GM21723 (cell line): ENCODE results near the gene TMEM86A.

Source experiments
- ATAC-seq: cut with Tn5 transposase; IDR thresholded peaks from one replicate; pipeline ENCODE4 v1.9.1; 2021; ENCODE audit warnings: mild to moderate bottlenecking, moderate library complexity; ENCODE audit not compliant: unreplicated experiment

The TMEM86A gene

GRCh38 chr11:18722293-18722637 is 23.7 kb downstream of the TMEM86A start:
- ATAC-seq = peak; percentile 2

DNA sequence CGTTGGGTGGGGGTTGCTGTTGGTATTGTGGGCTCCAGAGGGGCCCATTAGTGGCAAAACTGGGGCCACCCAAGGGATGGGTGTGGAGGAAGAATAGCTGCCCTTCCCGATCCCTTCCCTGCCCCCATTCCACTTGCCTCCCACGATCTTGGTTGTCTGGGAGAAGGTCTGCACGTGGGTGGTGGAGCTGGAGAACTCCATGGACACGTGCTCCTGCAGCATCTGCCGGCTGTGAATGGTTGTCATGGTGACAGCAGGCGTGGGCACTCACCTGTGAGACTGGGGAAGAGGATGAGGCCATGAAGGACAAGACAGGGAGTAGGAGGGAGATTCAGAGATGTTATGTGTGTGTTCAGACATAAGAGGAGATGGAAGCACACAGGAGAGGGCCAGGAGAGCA is 25.4 kb downstream of the TMEM86A start:
- no peak for ATAC-seq

GRCh38 chr11:18726040-18726439 is 27.5 kb downstream of the TMEM86A start, which contains the start of gene IGSF22:
Gene IGSF22 (minus strand): TSS chr11:18726188. CDS start chr11:18724236, 1,952 bp downstream.
- ATAC-seq = no peak

GRCh38 chr11:18727479-18728236 is 29.1 kb downstream of the TMEM86A start:
- ATAC-seq = no peak

DNA sequence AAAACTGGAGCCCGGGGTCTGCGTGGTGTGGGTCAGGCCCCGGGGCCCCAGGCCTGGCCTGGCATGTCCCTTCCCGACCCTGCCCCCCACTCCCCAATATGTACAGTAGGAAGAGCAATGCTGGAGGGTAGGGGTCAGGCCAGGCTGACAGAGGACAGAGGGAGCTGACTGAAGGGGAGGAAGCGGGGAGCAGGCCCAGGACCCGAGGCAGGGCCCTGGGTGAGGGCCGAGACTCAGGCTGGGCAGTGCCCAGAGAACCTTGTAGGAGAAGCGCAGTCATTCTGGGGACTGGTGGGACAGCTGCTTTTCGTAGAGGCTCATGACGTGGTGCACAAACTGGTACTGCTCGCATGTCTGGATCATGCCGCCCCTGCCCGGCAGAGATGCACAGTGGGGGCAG is 30.1 kb downstream of the TMEM86A start:
- ATAC-seq = no peak

- no peak for ATAC-seq
Measured at GRCh38 chr11:18729426-18729825, 30.8 kb downstream of the TMEM86A start.

DNA sequence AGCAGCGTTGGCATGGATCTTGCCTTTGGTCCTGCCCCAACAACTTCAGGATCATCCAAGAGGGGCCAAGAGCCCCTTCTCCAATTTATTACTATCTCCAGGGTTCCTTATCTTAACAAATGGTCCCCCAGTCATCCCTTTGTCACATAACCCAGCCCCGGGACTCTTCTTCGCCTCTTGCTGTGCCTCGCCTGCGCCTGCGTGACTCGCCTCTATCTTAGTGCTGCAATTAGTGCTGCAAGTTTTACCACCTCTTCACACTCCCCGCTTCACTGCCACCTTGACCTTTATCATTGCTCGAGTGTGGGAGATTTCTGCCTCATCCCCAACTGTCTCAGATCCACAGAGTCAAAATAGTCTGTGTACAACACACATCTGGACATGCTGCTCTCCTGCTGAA is 31.4 kb downstream of the TMEM86A start:
- no peak for ATAC-seq

- peak; percentile 23 for ATAC-seq
Measured at GRCh38 chr11:18731441-18731840, 32.9 kb downstream of the TMEM86A start.

- peak; percentile 62 for ATAC-seq
Measured at GRCh38 chr11:18731949-18732821, 33.6 kb downstream of the TMEM86A start.

DNA sequence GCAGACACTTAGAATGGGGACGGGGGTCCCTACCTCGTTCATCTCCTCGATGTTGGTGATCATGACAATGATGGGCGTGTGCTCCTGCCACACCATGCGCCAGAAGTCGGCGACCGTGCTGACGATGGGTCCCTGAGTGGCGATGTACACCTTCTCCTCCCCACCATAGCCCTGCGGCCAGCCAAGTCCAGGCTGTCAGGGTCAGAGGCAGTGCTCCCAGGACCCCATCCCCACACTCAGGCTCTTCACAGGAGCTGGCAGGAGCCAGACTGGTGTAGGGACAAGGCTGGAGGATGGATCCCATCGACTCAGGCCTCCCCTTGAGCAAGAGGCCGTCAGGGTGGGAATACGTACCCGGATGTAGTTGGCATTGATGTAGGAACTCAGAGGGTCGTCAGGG is 34.6 kb downstream of the TMEM86A start:
- no peak for ATAC-seq

DNA sequence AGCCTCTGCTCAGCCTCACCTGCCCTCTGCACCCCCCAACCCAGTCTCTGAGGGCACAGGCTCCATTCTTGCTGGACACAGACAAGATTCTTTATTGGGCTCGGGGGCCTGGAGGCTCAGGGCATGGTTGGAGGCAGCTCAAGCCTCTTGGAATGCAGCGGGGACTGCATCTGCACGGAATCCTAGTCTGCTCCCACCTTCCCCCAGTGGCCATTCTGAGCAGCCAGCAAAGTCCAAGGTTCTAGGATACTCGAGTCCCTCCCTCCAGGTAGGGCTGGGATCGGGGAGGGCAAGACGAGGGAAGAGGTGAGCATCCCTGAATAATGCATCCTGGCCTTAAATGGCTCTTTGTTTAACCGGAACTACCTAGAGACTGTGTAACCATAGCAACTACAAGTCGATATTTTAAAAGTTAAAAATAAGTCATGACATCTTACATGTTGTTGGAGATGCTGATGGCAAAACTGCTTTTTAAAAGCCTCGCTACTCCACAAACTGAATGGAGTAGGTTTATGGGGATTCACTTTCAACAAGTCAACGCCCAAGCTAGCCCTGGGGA is 38.1 kb downstream of the TMEM86A start:
- ATAC-seq = no peak

GRCh38 chr11:18737642-18738041 is 39.1 kb downstream of the TMEM86A start:
- ATAC-seq = no peak

DNA sequence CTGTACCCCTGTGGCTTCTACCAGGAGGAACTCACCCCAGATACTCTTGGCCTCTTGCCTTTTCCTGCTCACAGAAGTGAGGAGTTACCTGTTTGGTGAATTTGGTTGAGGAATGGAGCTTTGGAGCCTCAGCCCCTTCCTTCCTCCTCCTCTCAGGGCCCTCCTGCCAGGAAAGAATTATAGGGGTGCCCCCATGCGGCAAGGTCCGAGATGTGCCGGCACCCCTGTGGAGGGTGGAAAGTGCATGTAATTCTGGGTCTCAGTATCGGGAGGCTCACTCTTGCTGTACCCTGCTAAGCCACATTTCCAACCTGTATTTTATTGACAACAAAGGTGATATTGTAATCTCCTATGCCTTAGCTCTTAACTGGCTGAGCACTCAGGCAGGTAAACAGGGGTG is 41.1 kb downstream of the TMEM86A start:
- no peak for ATAC-seq

DNA sequence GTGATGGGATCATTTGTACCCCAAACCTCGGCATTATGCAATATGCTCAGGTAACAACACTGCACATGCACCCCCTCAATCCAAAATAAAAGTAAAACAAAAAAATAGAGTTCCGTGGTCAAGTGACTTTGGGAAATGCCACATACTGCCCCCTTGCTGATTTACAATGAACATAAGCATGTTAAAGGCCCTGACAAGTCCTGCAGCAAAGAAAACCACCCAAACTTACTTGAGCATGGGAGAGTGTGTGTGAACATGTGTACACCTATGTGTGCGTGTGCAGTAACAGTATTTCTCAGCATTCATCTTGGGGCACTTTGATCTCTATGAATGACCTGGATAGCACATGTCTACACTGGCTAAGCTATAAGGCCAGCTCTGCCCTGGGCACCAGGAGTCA is 43.2 kb downstream of the TMEM86A start:
- ATAC-seq = no peak

DNA sequence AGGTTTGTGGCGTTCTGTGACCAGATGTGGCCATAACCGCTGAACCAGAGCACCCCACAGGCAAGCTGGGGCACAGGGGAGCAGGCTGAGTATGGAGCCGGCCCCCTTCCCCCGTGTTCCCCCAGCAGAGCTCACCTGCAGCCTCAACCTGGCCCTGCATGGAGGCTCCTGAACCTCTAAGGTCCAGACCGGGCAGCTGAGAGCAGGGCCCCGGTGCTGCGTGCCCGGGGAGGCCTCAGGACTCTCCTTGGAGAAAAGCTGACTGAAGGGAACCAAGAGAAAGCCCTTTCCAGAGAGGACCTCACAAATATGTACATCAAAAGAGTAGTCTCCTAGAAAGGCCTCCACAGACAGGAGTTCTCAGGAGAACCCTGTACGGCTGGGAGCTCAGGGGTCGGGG is 44.8 kb downstream of the TMEM86A start:
- ATAC-seq = no peak

- no peak for ATAC-seq
Measured at GRCh38 chr11:18743900-18744514, 45.4 kb downstream of the TMEM86A start.

DNA sequence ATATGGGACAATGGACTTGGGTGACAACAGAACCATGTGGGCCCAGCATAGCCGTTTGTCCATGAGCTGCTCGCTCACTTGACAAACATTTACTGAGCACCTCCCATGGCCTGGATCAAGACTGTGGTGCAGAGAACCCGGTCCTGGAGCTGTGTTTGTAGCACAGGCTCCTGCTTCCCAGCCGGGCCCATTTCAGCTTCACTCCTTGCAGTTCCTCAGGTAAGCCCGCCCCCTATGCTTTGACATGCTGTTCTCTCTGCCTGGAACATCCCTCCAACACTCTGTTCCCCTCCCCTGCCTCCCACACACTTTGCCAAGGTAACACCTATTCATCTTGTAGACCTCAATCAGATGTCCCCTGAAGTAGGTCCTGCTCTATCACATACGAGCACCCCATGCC is 46.7 kb downstream of the TMEM86A start:
- no peak for ATAC-seq

DNA sequence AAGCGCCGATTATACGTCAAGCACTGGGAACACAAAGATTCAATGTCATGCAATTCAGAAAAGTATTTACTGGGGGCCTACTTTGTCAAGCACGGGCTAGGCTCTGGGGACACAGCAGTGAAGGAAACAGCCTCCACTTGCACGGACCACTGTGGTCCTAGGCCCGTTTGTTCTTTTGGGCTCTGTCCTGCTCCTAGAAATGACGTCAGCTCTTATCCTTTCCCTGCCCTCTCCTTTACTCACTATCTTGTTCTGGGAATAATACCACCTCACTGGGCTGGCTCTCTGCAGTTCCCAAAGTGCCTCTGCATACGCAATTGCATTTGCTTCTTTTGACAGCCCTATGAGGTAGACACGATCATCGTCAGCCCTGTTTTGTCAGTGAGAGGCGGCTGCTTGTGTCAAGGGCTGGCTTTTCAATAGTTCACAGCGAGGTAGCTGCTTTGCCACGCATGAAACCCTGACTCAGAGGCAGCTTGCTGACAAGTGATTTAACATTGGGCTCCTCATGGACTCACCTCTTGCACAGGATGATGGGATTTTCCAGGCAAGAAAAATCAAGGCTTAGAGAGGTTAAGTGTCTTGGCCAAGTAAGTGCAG is 50.3 kb downstream of the TMEM86A start:
- no peak for ATAC-seq

DNA sequence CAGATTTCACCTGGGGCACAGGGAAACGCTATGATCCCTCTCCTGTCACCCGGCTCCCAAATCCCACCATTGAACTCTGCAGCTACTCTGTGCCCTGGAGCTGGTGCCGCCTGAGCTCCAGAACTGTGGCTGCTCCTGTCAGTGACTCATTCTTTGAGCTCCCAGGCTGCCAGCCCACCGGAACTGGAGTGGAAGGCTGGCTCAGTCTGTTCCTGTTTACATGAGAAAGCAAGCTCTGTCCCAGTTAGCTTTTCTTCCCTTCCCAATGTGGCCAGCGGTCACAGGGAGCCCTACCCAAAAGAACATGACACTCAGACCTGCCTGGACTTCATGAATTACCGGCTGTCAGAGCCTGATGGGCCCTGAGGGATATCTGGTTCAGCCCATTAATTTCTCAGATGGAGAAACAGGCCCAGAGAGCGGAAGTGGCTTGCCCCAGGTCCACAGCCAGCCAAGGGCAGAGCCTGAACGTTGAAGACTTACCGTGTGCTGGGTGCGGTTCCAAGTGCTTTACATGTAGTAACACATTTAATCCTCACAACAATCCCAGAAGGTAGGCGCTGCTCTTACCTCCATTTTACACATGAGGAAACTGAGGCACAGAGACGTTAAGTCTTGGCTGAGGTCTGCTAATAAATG is 51.2 kb downstream of the TMEM86A start:
- no peak for ATAC-seq

DNA sequence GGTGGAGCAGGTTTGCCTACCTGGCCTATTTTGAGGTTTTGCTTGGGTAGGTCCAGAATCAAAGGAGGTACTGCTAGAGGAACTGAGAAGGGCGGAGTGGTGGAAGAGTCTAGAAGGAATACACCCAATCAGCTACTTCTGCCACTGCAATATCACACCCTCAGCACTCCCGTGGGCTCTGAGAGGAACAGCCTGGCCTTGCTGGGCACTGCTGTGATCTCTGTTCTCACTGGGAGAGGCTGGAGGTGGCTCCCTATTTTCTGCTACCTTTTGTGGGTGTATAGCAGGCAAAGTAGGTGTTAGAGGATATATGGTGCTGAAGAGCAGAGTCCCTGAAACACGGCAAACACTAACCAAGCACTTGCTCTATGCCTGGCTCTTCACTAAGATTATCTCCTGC is 52.4 kb downstream of the TMEM86A start:
- ATAC-seq = no peak

DNA sequence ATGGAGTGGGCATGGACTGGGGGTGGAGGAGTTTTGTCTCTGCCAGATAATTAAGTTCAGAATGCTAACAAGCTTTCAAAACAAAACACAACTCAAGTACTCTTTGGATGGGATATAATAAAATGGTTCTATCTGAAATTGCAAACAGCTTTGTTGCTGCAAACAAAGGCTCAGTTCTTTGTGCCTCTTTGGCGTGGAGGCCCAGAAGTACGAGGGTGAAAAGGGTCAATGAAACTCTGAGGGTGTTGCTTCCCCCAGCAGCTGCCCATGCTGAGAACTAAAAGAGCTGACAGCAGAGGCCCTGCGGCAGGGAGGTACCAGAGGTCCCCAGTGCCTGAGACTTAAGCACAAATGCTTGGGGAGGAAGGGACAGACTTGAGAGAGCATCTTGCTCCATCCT is 53.9 kb downstream of the TMEM86A start:
- ATAC-seq = no peak
